SIG-M5 (cell line): ENCODE data around the gene OCLN.
"Not testable (repeated sequence)": the region's sequence is repeated elsewhere in the genome, so short reads cannot be mapped to it uniquely, and the experiment has no call there.

Experiments
- DNase-seq: peaks from one replicate; lab custom pipeline; 2025; lab: John Stamatoyannopoulos, UW

Gene OCLN

DNA sequence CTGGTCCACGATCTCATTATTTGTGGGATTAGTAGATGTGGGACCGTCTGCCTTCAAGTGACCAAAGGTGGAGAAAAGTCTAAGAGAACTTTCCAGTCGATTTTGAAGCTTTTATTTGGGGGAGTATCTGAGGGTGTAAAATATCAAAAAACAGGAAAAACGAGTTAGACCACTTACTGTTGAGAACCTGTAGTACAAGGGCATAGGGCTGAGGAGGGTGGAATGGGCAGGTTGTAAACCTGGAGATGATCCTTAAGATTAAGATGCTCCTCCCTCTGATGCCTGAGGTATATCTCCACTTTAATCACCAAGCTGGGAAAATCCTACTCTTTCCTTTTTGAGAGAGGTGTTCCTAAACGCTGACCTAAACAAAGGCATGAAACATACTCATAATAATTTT, 35.4 kb downstream of the OCLN start:
- DNase-seq: no peak

DNA sequence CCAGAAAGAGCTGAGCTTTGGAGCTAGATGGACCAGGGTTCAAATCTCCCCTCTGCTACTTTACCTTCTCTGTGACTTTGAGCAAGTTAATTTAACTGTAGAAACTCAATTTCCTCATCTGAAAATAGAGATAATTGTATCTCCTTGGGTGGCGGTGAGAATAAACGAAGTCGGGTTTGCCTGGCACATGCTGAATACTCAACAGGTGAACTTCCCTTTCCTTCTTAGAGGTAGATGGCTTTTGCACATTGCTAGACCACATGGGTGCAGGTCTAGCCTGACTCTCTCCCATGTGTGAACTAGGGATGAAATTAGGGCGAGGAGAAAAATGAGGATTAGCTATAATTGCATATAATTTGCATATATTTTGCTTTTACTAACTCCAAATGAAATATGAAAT, 36.0 kb downstream of the OCLN start:
- DNase-seq: no peak

DNA sequence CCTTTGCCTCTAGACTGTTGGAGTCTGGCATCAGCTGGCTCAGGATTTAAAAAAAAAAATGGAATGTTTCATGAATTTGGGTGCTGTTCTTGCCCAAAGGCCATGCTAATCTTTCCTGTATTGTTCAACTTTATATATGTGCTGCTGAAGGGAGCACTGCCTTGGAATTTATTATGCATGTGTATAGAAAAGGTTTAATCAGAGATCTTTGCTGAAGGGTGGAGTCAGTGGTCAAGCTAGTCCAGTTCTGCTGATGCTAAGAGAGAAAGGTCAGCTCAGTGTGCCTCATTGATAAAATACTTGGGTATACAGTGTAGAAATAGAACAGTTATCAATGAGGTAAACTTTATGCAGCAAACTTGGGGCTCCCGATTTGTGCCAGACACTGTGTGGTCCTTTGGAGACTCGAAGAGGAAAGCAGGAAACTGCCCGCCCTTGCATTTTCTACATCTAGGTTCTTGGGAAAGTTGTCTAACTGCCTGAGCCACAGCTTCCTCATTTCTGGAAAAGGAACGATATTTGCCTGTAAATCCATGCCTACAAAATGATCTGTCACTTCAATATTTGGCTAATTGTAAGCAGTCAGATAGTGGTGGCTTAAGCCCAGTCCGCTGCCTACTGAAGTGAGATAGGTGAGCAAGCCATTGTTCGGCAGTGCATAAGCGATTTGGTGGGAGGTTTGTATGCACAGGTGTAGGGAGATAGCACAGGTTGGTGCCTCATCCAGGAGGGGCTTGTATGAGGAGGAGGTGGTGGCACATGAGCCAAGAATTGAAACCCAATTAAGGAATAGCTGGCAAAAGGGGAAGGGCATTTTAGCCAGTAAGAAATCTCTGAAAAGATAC, 38.2 kb downstream of the OCLN start:
- DNase-seq: no peak

DNA sequence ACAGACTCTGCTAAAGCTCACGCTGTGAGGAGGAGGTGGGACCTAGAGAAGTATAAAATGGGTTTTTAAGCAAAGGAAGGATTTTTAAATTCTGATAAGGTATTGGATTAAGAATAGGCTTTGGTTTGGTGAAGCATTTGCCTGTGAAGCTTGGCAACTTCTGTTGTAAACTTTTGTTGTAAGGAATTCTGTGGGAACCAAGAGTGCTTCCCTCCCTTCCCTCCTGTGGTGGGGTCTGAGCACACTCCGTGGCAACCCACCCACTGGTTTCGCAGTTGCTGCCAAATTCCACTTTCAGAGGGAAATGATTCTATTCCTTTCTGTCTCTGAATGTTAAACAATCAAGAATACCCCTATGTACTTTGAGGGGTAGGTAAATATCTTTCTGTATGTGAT, 38.8 kb downstream of the OCLN start:
- DNase-seq: no peak

DNA sequence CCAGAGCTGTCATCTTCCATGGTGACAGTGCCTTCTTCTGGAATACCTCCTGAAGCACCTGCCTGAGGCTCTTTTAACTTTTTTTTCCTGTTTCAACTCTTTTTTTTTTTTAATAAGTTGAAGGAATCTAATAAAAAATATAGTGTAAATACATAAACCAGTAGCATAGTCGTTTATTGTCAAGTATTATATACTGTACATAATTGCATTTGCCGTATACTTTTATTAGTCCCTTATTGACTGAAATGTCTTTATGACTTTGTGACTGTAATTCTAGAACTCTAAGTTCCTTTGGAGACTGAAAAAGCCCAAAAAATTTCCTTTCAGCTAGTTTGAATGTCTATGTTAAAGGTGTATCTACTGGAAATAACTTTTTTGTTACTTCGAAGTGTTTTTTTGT, 45.3 kb downstream of the OCLN start:
- not testable (repeated sequence) for DNase-seq

DNA sequence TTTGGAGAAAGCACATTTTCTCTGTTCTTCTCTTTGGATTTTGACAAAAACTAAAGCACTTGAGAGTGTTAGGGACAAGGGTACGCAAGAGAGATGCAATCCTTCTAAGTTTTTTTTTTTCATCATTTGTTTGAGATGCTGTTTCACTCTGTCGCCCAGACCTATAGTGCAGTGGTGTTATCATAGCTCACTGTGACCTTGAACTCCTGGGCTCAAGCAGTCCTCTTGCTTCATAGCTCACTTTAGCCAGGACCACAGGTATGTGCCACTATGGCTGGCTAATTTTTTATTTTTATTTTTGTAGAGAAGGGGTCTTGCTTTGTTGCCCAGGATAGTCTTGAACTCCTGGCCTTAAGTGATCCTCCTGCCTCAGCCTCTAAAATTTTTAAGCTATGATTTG, 46.1 kb downstream of the OCLN start:
- not testable (repeated sequence) for DNase-seq

DNA sequence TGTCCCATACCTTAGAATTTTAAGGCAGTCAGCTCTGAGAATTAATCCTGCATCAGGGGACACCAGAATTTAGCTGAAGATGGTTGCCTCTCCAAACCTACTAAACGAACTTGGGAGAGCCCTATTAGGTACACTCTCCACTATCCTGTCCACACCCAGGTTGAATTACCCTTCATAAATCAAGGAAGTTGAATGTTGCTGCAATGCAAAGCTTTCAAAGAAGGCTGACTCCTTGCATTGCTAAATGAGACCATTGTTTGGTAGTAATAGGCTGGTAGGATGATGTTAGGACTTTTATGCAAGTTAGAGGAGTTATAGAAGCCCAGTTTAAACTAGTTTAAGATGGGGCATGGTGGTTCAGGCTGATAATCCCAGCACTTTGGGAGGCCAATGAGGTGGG, 48.8 kb downstream of the OCLN start:
- not testable (repeated sequence) for DNase-seq

DNA sequence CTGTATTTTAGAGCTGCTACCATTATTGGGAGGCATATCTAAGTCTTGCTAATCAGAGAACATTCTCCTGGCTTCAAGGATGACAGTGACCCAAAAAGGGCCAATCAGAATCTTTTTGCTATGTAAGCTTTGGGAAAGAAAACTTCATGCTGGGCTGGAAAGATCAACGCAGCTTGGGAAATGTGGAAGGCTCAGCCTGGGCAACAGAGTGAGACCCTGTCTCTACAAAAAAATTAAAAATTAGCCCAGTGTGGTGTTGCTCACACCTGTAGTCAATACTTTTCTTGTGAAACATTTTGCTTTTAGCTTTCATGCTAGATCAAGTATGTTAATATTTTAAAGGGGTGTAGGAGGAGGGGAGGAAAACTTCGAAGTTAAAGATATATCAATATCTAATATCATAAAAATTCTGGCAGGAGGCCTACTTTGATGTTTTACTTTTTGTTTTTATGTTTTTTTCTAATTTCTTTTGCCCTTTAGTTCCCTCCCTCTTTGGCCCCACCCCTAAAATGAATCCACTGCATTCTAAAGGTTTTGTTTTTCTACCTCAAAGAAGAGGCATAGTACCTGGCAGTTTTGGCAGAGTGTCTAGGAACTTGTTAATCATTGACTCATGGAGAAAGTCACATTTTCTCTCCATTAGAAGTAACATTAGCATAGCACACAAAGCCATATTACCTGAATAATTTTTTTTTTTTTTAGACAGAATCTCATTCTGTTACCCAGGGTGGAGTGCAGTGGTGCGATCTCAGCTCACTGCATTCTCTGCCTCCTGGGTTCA, 50.4 kb downstream of the OCLN start:
- not testable (repeated sequence) for DNase-seq

DNA sequence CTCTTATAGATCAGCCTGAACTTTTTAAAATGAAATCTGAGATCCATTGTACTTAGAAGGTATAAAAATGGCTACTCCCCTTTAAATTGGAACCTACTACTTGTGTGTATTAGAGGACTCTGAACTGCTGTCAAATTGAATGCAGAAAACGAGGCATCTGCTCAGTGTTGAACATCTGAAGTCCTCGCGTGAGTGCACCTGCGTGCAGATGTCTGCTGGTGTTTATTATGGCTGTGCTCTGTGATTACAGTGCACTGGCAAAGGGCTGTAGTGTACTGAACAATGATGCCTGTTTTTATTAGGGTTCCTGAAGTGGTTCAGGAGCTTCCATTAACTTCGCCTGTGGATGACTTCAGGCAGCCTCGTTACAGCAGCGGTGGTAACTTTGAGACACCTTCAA, 52.0 kb downstream of the OCLN start:
- DNase-seq: not testable (repeated sequence)

DNA sequence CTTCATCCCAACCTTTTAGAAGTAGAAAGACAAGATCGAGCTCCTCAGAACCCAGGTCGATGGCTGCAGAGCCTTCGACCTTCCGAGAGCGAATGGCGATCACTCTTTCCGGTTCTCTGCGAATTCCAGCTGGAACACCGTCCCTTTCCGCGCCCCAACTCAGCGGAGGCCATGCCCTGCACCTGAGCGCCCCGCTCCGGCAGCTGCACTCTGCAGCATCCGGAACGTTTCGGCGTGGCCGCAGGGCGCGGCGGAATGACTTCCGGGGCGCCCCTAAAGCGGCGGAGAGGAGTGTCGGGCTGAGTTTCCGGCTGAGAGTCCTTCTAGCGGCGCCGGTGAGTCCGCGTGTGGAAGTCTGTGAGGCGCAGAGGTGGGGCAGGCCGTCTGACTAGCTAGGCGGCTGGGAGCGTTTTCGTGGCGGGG, 67.3 kb downstream of the OCLN start, which contains the start of gene GTF2H2C:
GTF2H2C (plus strand) TSS at position 284 of the 423 bp plus-strand sequence. CDS start 4,942 bp downstream, outside the sequence.
- not testable (repeated sequence) for DNase-seq

DNA sequence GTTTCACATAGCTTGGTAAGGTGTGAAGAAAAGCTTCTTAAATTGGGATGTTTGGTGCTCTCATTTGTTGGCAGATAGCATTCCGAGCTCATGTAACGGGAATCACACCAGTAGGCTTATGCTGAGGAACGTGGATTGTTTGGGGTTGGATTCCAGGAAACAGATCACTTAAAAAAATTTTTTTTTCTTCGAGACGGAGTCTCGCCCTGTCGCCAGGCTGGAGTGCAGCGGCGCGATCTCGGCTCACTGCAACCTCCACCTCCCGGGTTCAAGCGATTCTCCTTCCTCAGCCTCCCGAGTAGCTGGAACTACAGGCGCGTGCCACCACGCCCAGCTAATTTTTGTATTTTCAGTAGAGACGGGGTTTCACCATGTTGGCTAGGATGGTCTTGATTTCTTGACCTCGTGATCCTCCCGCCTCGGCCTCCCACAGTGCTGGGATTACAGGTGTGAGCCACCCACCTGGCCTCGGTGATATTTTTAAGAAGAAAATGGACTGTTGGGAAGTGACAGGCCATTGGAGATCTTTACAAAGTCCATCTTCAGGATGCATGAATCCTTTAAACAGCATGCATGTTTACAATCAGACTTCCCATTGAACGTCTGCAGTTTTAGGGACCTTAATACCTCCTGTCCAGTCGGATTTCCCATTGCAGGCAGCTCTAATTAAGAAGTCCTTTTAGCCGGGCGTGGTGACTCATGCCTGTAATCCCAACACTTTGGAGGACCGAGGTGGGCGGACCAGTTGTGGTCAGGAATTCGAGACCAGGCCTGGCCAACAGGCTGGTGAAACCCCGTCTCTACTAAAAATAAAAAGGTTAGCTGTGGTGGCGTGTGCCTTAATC, 68.2 kb downstream of the OCLN start:
- DNase-seq: not testable (repeated sequence)

DNA sequence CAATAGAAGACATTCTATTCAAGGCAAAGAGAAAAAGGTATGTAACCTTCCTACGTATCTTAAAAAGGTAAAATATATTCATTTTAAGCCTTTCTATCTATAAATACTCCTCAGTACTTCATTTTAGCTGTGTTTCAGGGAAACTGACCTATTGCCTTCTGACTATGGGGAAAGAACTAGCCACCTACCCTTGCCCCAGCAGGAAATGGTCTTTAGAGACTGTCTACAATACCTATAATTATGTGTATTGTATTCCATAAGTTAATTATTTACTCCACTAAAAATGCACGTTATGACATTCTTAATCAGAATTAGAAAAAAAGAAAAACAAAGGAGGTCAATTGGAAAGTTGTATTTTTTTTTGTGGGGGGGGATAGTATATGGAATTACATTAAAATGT, 73.6 kb downstream of the OCLN start:
- not testable (repeated sequence) for DNase-seq

DNA sequence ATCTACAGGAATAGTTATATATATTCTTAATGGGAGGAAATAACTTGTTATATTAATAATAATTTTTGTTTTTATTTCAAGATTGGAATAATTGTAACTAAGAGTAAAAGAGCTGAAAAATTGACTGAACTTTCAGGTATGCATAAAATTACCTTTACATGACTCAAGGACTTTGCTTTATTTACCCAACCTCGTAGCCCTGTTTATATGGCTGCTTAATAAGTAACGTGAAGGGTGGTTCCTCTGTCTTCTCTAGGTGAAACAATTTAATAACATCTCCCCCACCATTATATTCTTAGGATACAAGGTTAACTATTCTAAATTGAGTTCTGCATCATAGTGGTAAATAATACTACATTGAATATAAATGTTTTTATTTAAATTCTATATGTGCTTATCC, 75.5 kb downstream of the OCLN start:
- DNase-seq: not testable (repeated sequence)

DNA sequence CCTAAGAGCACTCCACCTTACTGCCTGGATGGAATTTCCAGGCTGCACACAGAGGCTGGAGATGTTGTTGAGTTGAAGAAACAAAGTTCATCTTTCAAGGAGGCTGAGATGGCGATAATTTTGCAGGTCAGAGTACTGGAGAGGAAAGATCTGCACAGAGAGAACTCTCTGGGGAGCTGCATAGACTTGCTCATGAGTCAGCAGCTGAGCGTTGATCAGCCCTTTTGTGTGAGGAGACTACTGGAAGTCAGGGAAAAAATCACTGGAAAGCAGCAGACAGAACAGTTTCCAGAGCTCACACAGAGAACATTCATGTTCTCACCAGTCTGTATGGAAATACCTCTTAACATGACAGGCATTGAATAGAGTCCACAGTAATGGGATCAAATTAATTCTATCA, 90.8 kb downstream of the OCLN start:
- DNase-seq: not testable (repeated sequence)

DNA sequence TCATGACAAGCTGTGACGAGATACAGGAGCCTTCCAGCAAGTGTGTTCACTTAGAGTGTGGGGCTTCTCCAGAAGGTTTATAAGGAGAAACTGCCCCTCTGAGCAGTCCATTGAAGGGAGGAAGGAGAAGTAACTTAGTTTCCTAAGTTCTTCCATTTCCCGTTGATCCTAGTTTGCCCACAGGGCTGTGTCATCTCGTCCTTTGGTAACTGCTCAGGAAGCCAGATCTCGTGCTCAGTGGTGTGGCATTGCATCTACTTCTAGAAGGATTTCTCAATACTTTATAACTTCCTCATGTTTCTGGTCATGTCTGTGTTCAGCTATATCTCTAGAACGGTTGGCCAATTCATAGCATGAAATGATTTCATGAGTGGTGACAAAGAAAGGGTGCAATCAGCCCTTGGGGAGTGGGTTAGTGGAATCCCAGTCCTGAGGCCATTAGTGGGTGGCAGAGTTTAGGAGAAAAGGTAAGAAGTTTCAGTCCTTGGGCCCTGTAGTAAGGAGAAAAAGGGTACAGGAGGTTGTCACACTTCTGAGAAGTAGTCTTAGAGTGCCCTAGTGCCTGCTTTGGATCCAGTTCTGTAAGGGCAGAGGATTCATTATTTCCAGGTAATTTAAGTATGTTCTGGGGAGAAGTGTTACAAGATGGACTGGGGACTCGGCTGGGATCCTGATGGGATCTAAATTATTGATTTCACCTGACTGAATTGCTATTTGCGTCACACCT, 103.7 kb downstream of the OCLN start:
- DNase-seq: not testable (repeated sequence)

DNA sequence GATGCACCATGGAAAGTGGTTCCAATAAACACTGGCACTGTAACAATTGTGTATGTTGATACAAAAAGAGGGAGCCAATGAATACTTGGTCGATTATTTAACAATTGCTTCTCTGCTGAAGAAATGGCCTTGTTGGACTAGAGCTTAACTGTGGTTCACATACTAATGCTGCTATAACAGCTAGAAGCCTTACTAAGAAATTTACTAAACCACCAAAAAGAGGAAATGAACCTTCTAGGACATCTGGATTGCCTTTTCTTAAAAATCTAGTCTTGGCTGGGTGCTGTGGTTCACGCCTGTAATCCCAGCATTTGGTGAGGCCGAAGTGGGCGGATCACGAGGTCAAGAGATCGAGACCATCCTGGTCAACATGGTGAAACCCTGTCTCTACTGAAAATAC, 109.4 kb downstream of the OCLN start:
- not testable (repeated sequence) for DNase-seq

DNA sequence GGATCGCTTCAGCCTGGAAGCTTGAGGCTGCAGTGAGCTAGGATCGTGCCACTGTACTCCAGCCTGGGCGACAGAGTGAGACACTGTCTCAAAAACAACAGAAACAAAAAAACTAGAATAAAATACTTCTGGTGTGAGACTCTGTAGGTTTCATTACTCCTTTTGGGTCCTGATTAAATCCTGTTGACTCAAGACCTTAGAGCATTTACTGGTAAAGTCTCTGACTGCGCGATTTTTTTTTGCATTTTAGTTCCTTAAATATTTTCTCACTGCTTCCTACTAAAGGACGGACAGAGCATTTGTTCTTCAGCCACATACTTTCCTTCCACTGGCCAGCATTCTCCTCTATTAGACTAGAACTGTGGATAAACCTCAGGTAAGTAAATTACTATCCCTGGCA, 114.2 kb downstream of the OCLN start:
- not testable (repeated sequence) for DNase-seq
